Measurements from ENCODE around the gene EBNA1BP2. TPM values are rescaled to one million over a fixed set of nuclear protein-coding genes. Genes with fewer than 3 reads are reported as not detected.

EBNA1BP2 gene
- total and polyA plus RNA-seq, 2 donors (not counting 3 experiments of a cell fraction or from before 2014, with no cell fraction given) = 47.8 to 104 TPM

- Histone ChIP-seq H3K9me1 (replicated peaks; ENCODE audit: control insufficient read depth, extremely low read depth, insufficient read depth, low read length) (no peaks in the 10 kb centered on the region), H3K4me1 (ENCODE audit: control insufficient read depth, extremely low read depth, insufficient read depth, low read length) (peaks cover under 1% of the 10 kb centered on the region), H3K79me2 (ENCODE audit: control insufficient read depth, insufficient read depth, low read length) (no peaks in the 10 kb centered on the region), H3K9me3 (replicated peaks; ENCODE audit: control insufficient read depth, insufficient read depth, low read length) (no peaks in the 10 kb centered on the region), H3K36me3 (ENCODE audit: control insufficient read depth in 2 of 2, extremely low read depth in 1 of 2, insufficient read depth in 2 of 2, low read length in 2 of 2) (no peaks in the 10 kb centered on the region), H3K9ac (replicated peaks; ENCODE audit: extremely low read depth, insufficient read depth, low read length) (no peak overlapping the region), H2AFZ (ENCODE audit: low read depth, low read length) (no peak overlapping the region), H3K27ac (ENCODE audit: insufficient read depth, low read depth, low read length) (no peak overlapping the region), H3K27me3 (ENCODE audit: control insufficient read depth in 2 of 2, insufficient read depth in 2 of 2, low read length in 2 of 2) (peaks cover 15 to 16% of the 10 kb centered on the region in 2 experiments), H4K20me1 (replicated peaks; ENCODE audit: control insufficient read depth, extremely low read depth, insufficient read depth, low read length) (no peaks in the 10 kb centered on the region), H3K4me3 (replicated peaks in 1 of 3; ENCODE audit: insufficient read depth in 1 of 3, low read depth in 1 of 3, low read length in 3 of 3) (no peak overlapping the region), H3K4me2 (ENCODE audit: insufficient read depth, low read length) (no peak overlapping the region)
- no peak for DNase-seq (ENCODE audit: low read depth, low spot score)
- intact Hi-C loops (cut with micrococcal nuclease) = no loop called here
- no TSS peak for BruUV-seq (replicated peaks)
- no peak for FAIRE-seq
- CTCF ChIA-PET = interaction anchor here (1.4 kb wide), 1 partner anchor 18 kb away, joined by 3 read pairs; no protein-coding TSS in a partner anchor
- POLR2A ChIA-PET = no interaction called here
- dilution Hi-C loops (cut with MboI; ENCODE audit: extremely low pct_ligation_motif_present, low sequenced_read_pairs) = no loop called here
- no peak for TF ChIP-seq MAX (IDR thresholded peaks at IDR 0.05; ENCODE audit: insufficient read depth, insufficient read length)
- no peak for TF ChIP-seq POLR2AphosphoS5 (IDR thresholded peaks at IDR 0.05; ENCODE audit: insufficient read depth, low read depth, low read length)
- TF ChIP-seq GATA2 (IDR thresholded peaks at IDR 0.05; ENCODE audit: insufficient read depth, insufficient read length, low read depth, low read length) = no peak
- no peak for TF ChIP-seq CTCF (IDR thresholded peaks at IDR 0.05; ENCODE audit: extremely low read depth in 1 of 2, insufficient read depth in 1 of 2, low read depth in 1 of 2, low read length in 2 of 2)
- no peak for TF ChIP-seq POLR2A (IDR thresholded peaks at IDR 0.05; ENCODE audit: low read depth, low read length)
- no peak for TF ChIP-seq JUN (IDR thresholded peaks at IDR 0.05; ENCODE audit: borderline replicate concordance, insufficient read depth, insufficient read length, low read depth)
- TF ChIP-seq EZH2 (IDR thresholded peaks at IDR 0.05; ENCODE audit: borderline replicate concordance, low read depth, low read length, severe bottlenecking) = no peak
- TF ChIP-seq MYC (IDR thresholded peaks at IDR 0.05; ENCODE audit: low read depth, low read length) = no peak
- TF ChIP-seq FOS (IDR thresholded peaks at IDR 0.05; ENCODE audit: borderline replicate concordance, insufficient read depth, low read length) = no peak
These were observed 18.6 kb downstream of the EBNA1BP2 start for GRCh38 chr1:43153443-43153842.
